Activated CD4-positive, alpha-beta T cell treated with anti-CD3 and anti-CD28 coated beads, Interleukin-2, amount 10 ng/mL, durations not matched to agents 7 days and 5 days (primary cell): ENCODE measurements around the gene MTFMT. TPM values are rescaled to one million over a fixed set of nuclear protein-coding genes. Genes with fewer than 3 reads are reported as not detected.
"Not testable (repeated sequence)": the region's sequence is repeated elsewhere in the genome, so short reads cannot be mapped to it uniquely, and the experiment has no call there.

ENCODE experiments used
- CTCF ChIA-PET: fragments of 350-600 bp; sonication (Branson Sonifier 250); formaldehyde crosslinking; loops from one replicate; lab custom pipeline; 2021; ENCODE audit warnings: antibody characterized with exemption; lab: Charles Lee
- POLR2A ChIA-PET: fragments of 350-600 bp; sonication (Branson Sonifier 250); formaldehyde crosslinking; loops from one replicate; lab custom pipeline; 2021; ENCODE audit warnings: antibody characterized with exemption; lab: Charles Lee
- DNase-seq: peaks from one replicate; pipeline ENCODE4 v3.0.0-alpha.2; 2020
- H3K27ac Mint-ChIP-seq: one replicate; pipeline ENCODE4 v1.8.0; 2021; ENCODE audit warnings: mild to moderate bottlenecking, moderate library complexity, mixed read lengths
- H3K27me3 Mint-ChIP-seq: one replicate; pipeline ENCODE4 v1.8.0; 2021; ENCODE audit warnings: mixed read lengths
- H3K36me3 Mint-ChIP-seq: one replicate; pipeline ENCODE4 v1.8.0; 2021; ENCODE audit warnings: low read depth, mixed read lengths
- H3K4me1 Mint-ChIP-seq: one replicate; pipeline ENCODE4 v1.8.0; 2021; ENCODE audit warnings: mixed read lengths
- H3K4me3 Mint-ChIP-seq: one replicate; pipeline ENCODE4 v1.8.0; 2021; ENCODE audit warnings: mild to moderate bottlenecking, moderate library complexity, mixed read lengths
- H3K9me3 Mint-ChIP-seq: one replicate; pipeline ENCODE4 v1.8.0; 2021; ENCODE audit warnings: mixed read lengths
- total RNA-seq, 2 experiments: library from RNA; stranded (reverse); gene quantifications; one replicate each; pipeline ENCODE4 v1.2.3, GENCODE V29; 2021

Gene MTFMT
- total RNA-seq, 2 experiments from 2014 or later, result 13.7 to 15.9 TPM

- ChIA-PET CTCF (no interaction called here), POLR2A (interaction anchor here (0.5 kb wide), 1 partner anchor 142 kb away, joined by 6 read pairs; no protein-coding TSS in a partner anchor)
- H3K4me3 Mint-ChIP-seq, result peak overlapping the region; percentile 84
- H3K4me1 Mint-ChIP-seq, result peaks cover 14% of the 10 kb centered on the region
- H3K9me3 Mint-ChIP-seq, result no peaks in the 10 kb centered on the region
- peak; percentile 16 for DNase-seq
- peak overlapping the region; percentile 83 for H3K27ac Mint-ChIP-seq
- peaks cover 27% of the 10 kb centered on the region for H3K36me3 Mint-ChIP-seq
- H3K27me3 Mint-ChIP-seq, result peaks cover 17% of the 10 kb centered on the region
Measured at GRCh38 chr15:65028338-65028737, 1.1 kb downstream of the MTFMT start.

DNA sequence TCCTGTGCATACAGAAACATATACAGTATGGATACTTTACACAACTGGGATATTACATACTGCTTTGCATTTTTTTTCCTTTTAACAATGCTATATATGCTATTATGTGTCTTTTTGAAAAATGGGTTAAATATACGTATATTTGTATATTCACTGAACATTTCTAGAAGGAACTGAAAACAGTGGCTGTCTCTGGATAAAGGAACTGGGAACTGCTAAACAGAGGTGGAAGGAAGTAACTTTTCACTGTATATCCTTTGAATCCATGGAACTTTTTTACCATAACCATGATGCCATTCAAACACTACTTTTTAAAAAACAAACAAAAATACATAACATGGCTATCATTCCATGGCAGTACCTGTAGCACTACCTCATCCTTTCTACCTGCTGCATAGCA lies 1.8 kb downstream of the MTFMT start:
- H3K27me3 Mint-ChIP-seq, result peaks cover 14% of the 10 kb centered on the region
- no peak overlapping the region for H3K27ac Mint-ChIP-seq
- CTCF ChIA-PET, result no interaction called here
- POLR2A ChIA-PET, result interaction anchor here (0.5 kb wide), 1 partner anchor 142 kb away, joined by 6 read pairs; no protein-coding TSS in a partner anchor
- peak overlapping the region; percentile 84 for H3K4me3 Mint-ChIP-seq
- H3K9me3 Mint-ChIP-seq, result no peaks in the 10 kb centered on the region
- no peak for DNase-seq
- H3K36me3 Mint-ChIP-seq, result peaks cover 29% of the 10 kb centered on the region
- H3K4me1 Mint-ChIP-seq, result peaks cover 11% of the 10 kb centered on the region

- Mint-ChIP-seq H3K36me3 (peaks cover 29% of the 10 kb centered on the region), H3K4me3 (no peak overlapping the region), H3K27ac (no peak overlapping the region), H3K4me1 (peaks cover 11% of the 10 kb centered on the region), H3K9me3 (no peaks in the 10 kb centered on the region), H3K27me3 (peaks cover 6% of the 10 kb centered on the region)
- DNase-seq, result no peak
- POLR2A ChIA-PET, result no interaction called here
- CTCF ChIA-PET, result no interaction called here
Measured at GRCh38 chr15:65026756-65027155, 2.7 kb downstream of the MTFMT start.

DNA sequence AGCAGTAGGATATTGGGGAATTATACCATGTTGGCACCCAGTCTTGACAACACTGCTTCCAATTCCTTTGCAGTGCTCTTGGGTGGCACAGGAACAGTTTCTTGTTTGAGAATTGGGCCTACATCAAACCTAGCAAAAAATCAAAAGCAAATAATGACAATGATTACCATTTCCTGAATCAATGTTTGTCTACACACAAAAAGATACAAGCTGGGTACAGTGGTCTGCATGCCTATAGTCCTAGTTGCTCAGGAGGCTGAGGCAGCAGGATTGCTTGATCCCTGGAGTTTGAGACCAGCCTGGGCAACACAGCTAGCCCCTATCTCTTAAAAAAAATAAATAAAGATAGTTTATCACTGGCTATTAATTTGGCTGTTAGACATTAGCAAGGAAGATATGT lies 8.0 kb downstream of the MTFMT start:
- ChIA-PET POLR2A (no interaction called here), CTCF (no interaction called here)
- DNase-seq, result no peak
- H3K27ac Mint-ChIP-seq, result no peak overlapping the region
- no peaks in the 10 kb centered on the region for H3K4me1 Mint-ChIP-seq
- H3K36me3 Mint-ChIP-seq, result peaks cover 56% of the 10 kb centered on the region
- no peak overlapping the region for H3K4me3 Mint-ChIP-seq
- H3K27me3 Mint-ChIP-seq, result no peaks in the 10 kb centered on the region
- no peaks in the 10 kb centered on the region for H3K9me3 Mint-ChIP-seq

DNA sequence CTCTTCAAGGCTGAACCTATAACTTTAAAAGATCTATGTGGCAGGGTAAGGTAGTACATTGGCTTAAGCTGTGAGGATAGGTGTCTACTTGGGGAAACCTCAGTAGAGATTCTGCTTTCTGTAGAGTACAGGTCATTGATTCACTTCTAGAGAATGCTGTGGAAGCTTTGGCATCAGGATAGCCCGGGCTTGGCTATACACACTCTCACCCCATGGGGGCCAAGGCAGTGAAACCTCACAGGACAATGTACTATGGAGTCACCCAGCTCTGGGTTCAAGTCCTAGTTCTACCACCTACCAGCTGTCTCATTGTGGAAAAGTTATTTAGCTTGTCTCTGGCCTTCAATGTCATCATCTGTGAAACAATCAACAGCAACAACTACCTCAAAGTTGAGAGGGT lies 9.0 kb downstream of the MTFMT start:
- POLR2A ChIA-PET, result no interaction called here
- H3K4me1 Mint-ChIP-seq, result no peaks in the 10 kb centered on the region
- no peak for DNase-seq
- no peaks in the 10 kb centered on the region for H3K27me3 Mint-ChIP-seq
- CTCF ChIA-PET, result interaction anchor here (0.7 to 1.4 kb wide), 6 partner anchors 9 to 500 kb away, joined by 3 to 5 read pairs (median 3); no protein-coding TSS in a partner anchor
- H3K4me3 Mint-ChIP-seq, result no peak overlapping the region
- H3K36me3 Mint-ChIP-seq, result peaks cover 50% of the 10 kb centered on the region
- no peaks in the 10 kb centered on the region for H3K9me3 Mint-ChIP-seq
- H3K27ac Mint-ChIP-seq, result no peak overlapping the region

DNA sequence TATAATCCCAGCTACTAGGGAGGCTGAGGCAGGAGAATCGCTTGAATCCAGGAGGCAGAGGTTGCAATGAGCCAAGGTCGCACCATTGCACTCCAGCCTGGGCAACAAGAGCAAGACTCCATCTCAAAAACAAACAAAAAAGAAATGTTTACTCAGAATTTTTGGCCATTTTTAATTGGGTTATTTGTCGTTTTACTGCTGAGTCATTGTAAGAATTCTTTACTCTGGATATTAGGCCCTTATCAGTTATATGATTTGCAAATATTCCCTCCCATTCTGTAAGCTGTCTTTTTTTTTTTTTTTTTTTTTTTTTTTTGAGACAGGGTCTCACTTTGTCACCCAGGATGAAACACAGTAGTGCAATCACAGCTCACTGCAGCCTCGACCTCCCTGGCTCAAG lies 18.2 kb downstream of the MTFMT start:
- H3K9me3 Mint-ChIP-seq, DNase-seq, H3K4me3 Mint-ChIP-seq, H3K27me3 Mint-ChIP-seq, POLR2A ChIA-PET, H3K4me1 Mint-ChIP-seq, H3K27ac Mint-ChIP-seq: not testable (repeated sequence)
- CTCF ChIA-PET, result interaction anchor here (0.9 to 1.4 kb wide), 2 partner anchors 9 to 15 kb away, joined by 4 to 5 read pairs; no protein-coding TSS in a partner anchor
- H3K36me3 Mint-ChIP-seq, result peaks cover 41% of the 10 kb centered on the region

- H3K27ac Mint-ChIP-seq, result no peak overlapping the region
- POLR2A ChIA-PET, result interaction anchor here (0.7 kb wide), 1 partner anchor 122 kb away, joined by 3 read pairs; no protein-coding TSS in a partner anchor
- DNase-seq, result no peak
- H3K4me1 Mint-ChIP-seq, result no peaks in the 10 kb centered on the region
- CTCF ChIA-PET, result interaction anchor here (0.8 to 2.1 kb wide), 3 partner anchors 9 to 266 kb away, joined by 3 to 7 read pairs (median 3); no protein-coding TSS in a partner anchor
- peaks cover 24% of the 10 kb centered on the region for H3K36me3 Mint-ChIP-seq
- no peaks in the 10 kb centered on the region for H3K27me3 Mint-ChIP-seq
- peaks cover 5% of the 10 kb centered on the region for H3K9me3 Mint-ChIP-seq
- H3K4me3 Mint-ChIP-seq, result no peak overlapping the region
Measured at GRCh38 chr15:65008983-65009382, 20.5 kb downstream of the MTFMT start.

GRCh38 chr15:65006876-65007275 lies 22.6 kb downstream of the MTFMT start:
- Mint-ChIP-seq H3K4me3 (no peak overlapping the region), H3K27ac (no peak overlapping the region), H3K36me3 (peaks cover 13% of the 10 kb centered on the region), H3K9me3 (no peaks in the 10 kb centered on the region), H3K27me3 (no peaks in the 10 kb centered on the region), H3K4me1 (no peaks in the 10 kb centered on the region)
- DNase-seq, result no peak
- POLR2A ChIA-PET, result no interaction called here
- CTCF ChIA-PET, result no interaction called here

DNA sequence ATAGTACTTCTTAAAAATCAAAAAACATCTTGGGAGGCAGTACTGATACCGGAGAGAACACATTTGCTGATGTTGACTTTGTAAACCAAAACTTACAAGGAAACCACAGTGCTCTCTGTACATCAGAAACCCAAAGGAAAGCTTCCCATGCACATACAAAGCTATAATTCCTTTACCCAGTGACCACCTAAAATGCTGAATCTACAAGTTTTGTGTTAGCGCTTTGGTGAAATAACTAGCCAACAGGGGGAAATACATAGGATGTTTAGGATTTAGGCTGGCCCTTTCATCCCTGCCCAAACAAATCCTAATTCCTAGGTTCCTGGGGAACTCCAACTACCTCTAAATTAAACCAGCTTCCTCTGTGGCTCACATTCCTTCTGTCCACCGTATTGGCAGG lies 24.4 kb downstream of the MTFMT start:
- Mint-ChIP-seq H3K27ac (no peak overlapping the region), H3K4me3 (no peak overlapping the region), H3K36me3 (peaks cover 8% of the 10 kb centered on the region), H3K4me1 (no peaks in the 10 kb centered on the region), H3K27me3 (no peaks in the 10 kb centered on the region), H3K9me3 (no peaks in the 10 kb centered on the region)
- ChIA-PET POLR2A (no interaction called here), CTCF (interaction anchor here (0.6 to 1.4 kb wide), 7 partner anchors 10 to 1565 kb away, joined by 3 to 9 read pairs (median 3); no protein-coding TSS in a partner anchor)
- no peak for DNase-seq

DNA sequence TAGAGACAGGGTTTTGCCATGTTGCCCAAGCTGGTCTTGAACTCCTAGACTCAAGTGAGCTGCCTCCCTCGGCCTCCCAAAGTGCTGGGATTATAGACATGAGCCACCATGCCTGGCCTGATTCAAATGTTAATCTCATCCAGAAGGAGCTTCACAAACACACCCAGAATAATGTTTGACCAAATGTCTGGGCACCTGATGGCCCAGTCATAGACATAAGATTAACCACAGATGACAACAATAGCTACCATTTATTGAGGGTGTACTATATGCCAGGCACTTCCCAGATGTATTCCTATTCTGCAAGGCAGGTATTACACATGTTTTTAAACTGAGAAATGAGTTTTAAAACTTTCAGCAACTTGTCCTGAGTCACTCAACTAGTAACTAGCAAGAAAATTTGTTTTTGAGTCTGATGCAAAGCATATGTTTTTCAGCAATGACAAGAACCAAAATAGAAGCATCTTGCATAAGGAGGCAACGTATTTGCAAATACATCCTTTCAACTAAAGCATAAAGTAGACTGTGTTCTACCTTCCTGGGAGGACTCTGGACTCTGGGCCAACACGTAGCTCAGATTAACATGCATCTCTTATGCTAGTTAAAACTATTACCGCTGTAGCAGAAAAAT lies 31.6 kb downstream of the MTFMT start:
- Mint-ChIP-seq H3K4me3 (no peak overlapping the region), H3K27ac (no peak overlapping the region), H3K4me1 (peaks cover 5% of the 10 kb centered on the region), H3K9me3 (no peaks in the 10 kb centered on the region), H3K27me3 (no peaks in the 10 kb centered on the region), H3K36me3 (peaks cover 2% of the 10 kb centered on the region)
- DNase-seq, result no peak
- ChIA-PET POLR2A (no interaction called here), CTCF (interaction anchor here (0.5 to 2.0 kb wide), 3 partner anchors 14 to 250 kb away, joined by 3 to 5 read pairs (median 3); no protein-coding TSS in a partner anchor)

- Mint-ChIP-seq H3K4me1 (peaks cover 6% of the 10 kb centered on the region), H3K36me3 (no peaks in the 10 kb centered on the region), H3K27ac (no peak overlapping the region), H3K4me3 (no peak overlapping the region), H3K27me3 (no peaks in the 10 kb centered on the region), H3K9me3 (no peaks in the 10 kb centered on the region)
- ChIA-PET POLR2A (no interaction called here), CTCF (interaction anchor here (1.0 to 2.0 kb wide), 2 partner anchors 9 to 15 kb away, joined by 3 to 5 read pairs; no protein-coding TSS in a partner anchor)
- DNase-seq, result no peak
Measured at GRCh38 chr15:64997066-64997465, 32.4 kb downstream of the MTFMT start.

DNA sequence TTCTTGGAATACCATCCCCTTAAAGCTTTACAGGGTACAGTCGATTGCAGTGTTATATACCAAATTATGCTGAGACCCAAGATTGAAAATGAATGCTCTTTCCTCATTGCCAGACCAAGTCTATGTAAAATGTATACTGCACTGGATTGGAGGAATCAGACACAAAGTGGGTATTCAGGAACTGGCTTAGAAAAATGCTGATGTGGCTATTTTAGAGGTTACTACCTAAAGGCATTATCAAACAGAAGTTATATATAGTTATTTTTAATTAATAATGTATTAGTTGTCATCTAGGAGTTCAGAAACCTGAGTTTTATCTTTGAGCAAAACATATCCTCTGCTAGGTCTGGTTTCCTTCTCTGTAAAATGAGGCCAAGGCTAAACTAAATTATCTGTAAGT lies 36.1 kb downstream of the MTFMT start:
- POLR2A ChIA-PET, result no interaction called here
- Mint-ChIP-seq H3K4me1 (peaks cover 26% of the 10 kb centered on the region), H3K27me3 (no peaks in the 10 kb centered on the region), H3K9me3 (no peaks in the 10 kb centered on the region), H3K36me3 (peaks cover 8% of the 10 kb centered on the region), H3K27ac (peak overlapping the region; percentile 33), H3K4me3 (peak overlapping the region; percentile 43)
- no peak for DNase-seq
- CTCF ChIA-PET, result interaction anchor here (0.6 to 2.4 kb wide), 4 partner anchors 8 to 277 kb away, joined by 3 to 7 read pairs (median 3); no protein-coding TSS in a partner anchor

GRCh38 chr15:64991536-64992135 lies 37.8 kb downstream of the MTFMT start:
- no peak for DNase-seq
- Mint-ChIP-seq H3K4me3 (no peak overlapping the region), H3K27ac (no peak overlapping the region), H3K36me3 (peaks cover 13% of the 10 kb centered on the region), H3K4me1 (peaks cover 42% of the 10 kb centered on the region), H3K27me3 (no peaks in the 10 kb centered on the region), H3K9me3 (no peaks in the 10 kb centered on the region)
- CTCF ChIA-PET, result interaction anchor here (0.6 to 2.4 kb wide), 5 partner anchors 12 to 40 kb away, joined by 3 to 7 read pairs (median 4); no protein-coding TSS in a partner anchor
- POLR2A ChIA-PET, result no interaction called here
